T47D (cell line): ENCODE results near the gene MYO10.
"Not testable (repeated sequence)": the region's sequence is repeated elsewhere in the genome, so short reads cannot be mapped to it uniquely, and the experiment has no call there.

Source experiments
- DNase-seq, 2 experiments: peaks; one replicate each; pipeline versions ENCODE4 v3.0.0 to v3.0.0-alpha.2; 2011 to 2012; ENCODE audit warnings: low read depth in 1 of 2, low spot score in 1 of 2
- JUND ChIP-seq: IDR thresholded peaks from 2 replicates; pipeline ENCODE4 v1.6.1; 2012; ENCODE audit warnings: low read depth
- in situ Hi-C: cut with HindIII; loops from 2 replicates; pipeline ENCODE4 v1.10.0; 2016; ENCODE audit warnings: low sequenced_read_pairs, low pct_unique_long_range_greater_than_20kb

Gene MYO10

DNA sequence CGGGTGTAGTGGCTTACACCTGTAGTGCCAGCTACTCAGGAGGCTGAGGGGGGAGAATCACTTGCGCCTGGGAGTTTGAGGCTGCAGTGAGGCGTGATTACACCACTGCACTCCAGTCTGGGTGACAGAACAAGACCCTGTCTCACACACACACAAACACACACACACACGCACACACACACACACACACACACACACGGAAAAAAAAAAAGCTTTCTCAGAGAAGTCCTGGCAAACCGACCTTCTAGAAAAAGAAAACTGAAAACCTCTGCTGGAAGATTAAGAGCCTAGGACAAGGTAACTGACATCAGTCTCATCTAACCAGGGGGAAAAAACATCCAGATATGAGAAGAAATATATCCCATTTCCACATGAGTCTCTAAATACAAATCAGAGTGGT lies 178.9 kb downstream of the MYO10 start:
- no peak for TF ChIP-seq JUND
- DNase-seq: no peak
- in situ Hi-C loops: no loop called here

DNA sequence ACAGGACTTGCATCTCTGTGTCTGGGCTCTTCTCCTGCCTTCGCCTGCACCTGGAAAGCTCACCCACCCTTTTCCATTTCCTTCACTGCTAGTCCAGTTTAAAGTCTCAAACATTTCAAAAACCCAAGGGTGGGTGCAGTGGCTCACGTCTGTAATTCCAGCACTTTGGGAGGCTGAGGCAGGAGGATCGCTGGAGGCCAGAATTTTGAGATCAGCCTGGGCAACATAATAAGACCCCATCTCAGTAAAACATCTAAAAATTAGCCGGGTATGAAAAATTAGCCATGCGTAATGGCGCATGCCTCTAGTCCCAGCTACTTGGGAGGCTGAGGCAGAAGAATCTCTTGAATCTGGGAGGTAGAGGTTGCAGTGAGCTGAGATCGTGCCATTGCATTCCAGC lies 179.4 kb downstream of the MYO10 start:
- in situ Hi-C loops: no loop called here
- no peak for DNase-seq

DNA sequence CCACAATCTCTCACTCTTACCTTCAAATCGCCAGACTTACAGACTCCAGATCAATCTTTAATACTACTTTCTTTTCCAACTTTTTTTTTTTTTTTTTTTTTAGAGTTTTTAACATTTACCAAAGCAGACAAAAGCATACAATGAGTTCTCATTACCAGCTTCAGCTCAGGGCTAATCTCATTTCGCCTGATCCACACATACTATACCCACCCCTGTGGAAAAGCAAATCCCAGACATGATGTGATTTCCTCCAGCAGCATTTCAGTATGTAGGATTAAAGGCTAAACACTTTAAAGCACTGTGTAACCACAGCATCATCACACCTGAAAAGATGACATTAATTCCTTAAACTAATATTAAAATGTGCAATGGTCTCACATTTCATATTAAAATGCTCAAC lies 180.4 kb downstream of the MYO10 start:
- DNase-seq: no peak
- in situ Hi-C loops: no loop called here
- TF ChIP-seq JUND: no peak

More for the DNA sequence above, 179.4 kb downstream of the MYO10 start:
- TF ChIP-seq JUND: no peak

DNA sequence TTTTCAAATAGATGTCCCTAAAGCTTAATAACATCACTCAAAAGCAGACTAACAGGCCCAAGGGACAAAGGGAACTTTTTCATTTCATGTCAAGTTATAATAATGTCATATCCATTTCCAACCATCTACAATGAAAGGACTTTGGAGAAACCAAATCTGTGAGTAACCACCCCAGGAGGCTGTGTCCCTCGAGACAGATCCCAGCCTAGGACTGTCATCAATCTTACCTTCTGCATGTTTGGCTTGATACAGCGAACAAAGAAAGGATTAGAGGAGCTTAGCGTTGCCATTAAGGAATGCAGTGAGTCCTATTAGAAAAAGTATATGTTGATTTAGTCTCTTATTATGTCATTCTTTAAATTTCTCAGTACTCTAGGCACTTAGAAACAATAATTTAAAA lies 181.5 kb downstream of the MYO10 start:
- DNase-seq: no peak
- TF ChIP-seq JUND: no peak
- in situ Hi-C loops: no loop called here

DNA sequence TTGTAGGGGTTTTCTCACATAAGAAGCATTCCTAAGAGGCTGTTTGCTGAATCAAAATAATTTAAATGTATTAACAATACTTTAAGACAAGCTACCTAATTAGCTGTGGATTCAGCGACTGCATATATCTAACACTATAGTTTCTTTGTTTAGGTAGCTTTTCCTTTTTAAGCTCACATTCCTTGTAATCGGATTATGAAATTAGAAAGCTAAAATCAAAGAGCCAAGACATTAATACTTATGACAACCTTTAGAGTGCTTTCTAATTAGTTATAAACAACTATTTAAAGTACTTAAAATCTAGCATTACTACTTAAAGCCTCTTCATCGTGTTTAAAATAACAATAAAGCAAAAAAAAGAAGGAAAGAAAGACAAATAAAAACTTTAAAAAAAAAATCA lies 182.0 kb downstream of the MYO10 start:
- no peak for TF ChIP-seq JUND
- in situ Hi-C loops: no loop called here
- DNase-seq: no peak

DNA sequence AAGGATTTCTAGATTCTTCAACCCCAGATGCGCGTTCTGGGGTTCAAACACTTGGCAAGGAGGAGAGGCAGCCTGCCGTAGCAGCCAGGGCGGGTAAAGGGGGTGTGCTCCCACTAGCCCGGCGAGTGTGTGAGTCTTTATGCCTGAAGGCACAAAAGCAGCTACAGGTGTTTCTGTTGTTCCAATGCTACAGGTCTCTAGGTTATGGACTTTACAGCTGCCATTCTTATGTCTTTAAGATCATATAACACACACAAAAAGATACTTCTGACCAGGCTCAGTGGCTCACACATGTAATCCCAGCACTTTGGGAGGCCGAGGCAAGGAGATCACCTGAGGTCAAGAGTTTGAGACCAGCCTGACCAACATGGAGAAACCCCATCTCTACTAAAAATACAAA lies 185.6 kb downstream of the MYO10 start:
- no peak for DNase-seq
- no peak for TF ChIP-seq JUND
- in situ Hi-C loops: no loop called here

DNA sequence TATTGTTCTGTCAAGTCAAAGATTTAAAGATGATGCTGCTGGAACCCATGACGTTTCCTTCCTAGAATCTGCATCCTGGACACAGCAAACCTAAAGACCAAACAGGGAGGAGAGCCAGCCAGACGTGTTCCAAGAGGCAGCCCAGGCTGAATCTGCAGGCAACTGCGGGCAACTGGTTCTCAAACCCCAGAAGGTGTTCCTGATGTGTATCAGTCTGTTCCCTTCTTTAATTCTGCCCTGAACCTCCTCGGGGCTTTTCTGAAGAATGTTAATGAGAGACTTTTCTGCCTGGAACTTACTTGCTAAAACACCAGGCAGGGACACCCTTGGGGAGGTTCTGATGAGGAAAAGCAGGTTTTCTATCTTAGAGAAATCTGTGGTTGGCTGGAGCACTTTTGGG lies 186.5 kb downstream of the MYO10 start:
- no peak for TF ChIP-seq JUND
- peak in 1 of 2 experiments; percentile 76 for DNase-seq
- in situ Hi-C loops: no loop called here

DNA sequence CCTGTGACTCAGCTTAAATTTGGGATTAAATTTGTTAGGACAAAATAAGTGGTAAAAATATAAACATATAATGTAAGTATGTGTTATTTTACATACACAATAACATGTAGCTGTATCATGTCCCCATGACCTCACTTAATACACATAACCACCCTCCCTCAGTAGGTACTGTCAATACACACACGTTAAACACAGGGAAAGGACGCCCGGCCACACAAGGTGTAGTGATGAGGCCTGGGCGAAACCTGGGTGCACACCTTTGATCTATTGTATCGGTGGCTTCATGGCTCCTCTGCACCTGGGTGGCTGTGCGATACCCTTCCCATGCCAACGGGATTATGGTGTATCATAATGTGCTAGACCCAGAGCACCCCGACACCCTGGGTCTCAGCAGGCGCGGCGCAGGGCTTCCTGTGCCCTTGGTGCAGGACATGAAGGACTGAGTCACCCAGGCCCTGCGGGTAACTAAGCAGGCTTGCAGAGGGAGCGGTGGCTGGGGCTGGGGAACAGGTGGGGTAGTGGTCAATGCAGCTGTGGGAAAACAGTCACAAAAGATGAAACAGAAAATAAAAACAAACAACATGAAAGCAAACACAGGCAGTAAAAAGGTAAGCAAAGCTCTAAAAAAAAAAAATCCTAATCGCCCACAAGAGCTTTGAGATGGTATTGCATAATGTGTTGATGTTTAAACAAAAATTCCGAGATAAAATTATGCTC lies 191.8 kb downstream of the MYO10 start:
- peak in 1 of 2 experiments; percentile 33 for DNase-seq
- no peak for TF ChIP-seq JUND
- in situ Hi-C loops: no loop called here

DNA sequence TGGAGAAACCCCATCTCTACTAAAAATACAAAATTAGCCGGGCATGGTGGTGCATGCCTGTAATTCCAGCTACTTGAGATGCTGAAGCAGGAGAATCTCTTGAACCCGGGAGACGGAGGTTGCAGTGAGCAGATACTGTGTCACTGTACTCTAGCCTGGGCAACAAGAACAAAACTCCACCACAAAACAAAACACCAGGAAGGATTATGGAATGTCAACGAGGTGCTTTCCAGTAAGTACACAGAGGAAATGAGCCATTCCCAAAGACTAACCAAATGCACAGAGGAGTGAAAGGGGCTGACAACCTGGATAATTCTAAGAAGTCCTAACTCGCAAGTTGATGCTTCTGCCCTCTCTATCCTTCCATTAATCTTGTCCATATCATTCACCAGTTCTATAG lies 193.2 kb downstream of the MYO10 start:
- TF ChIP-seq JUND: no peak
- in situ Hi-C loops: no loop called here
- DNase-seq: no peak

DNA sequence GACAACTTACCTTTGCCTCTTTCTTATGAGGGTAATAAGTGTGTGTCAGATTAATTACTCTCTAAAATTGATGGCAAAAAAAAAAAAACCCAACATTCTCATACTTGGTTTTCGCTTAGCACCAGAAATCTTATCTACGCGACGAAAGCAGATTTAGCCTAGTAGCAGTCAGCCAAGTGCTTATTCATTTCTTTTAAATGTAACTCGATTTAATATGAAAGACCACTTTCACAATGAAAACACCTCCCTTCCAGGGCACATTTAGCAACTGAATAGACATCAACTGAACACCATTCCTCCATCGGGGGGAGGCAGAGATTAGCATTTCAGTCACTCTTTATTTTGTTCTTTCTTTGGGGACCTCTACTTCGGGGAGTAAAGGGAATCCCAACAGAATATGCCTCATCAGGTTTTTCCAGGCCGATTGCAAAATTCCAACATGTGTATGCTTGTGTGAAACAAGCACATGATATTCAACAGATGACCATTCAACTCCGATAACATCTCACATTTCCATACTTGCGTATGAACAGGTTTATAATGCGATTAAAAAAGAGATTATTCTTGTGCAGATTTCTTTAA lies 195.2 kb downstream of the MYO10 start:
- in situ Hi-C loops: no loop called here
- no peak for TF ChIP-seq JUND
- no peak for DNase-seq

DNA sequence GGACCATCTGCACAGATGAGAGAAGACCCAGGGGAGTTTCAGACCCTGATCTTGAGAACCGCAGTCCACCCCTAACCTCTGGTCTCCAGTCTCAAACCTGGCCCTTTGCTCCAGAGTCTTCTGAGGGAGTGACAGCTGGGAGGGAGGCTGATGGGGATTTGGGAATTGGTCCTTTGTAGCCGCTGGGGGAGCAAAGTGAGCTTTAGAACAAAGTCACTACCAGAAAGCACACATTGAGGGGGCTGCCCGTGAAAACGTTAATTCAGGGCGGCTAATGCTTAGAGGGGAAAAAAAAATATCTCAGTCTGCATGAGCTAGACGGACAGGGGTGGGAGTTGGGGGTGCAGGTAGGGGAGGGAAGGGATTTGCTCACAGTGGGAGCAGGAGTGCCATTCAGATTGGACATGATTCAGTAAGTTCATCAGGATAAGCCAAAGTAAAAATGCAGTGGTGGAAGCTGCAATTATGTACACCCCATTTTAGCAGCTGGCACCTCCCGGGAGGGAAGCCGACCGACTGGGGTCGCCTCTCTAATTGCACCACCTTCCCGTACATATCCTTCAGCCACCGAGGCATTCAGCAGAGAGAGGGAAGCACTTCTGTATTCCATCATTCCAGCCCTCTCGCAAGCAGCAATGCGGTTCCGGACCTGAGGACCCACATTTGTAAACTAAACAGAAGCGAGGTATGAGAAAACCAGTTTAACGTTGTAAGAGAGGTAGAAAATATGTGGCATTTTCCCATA lies 195.8 kb downstream of the MYO10 start:
- in situ Hi-C loops: no loop called here
- no peak for TF ChIP-seq JUND
- no peak for DNase-seq

DNA sequence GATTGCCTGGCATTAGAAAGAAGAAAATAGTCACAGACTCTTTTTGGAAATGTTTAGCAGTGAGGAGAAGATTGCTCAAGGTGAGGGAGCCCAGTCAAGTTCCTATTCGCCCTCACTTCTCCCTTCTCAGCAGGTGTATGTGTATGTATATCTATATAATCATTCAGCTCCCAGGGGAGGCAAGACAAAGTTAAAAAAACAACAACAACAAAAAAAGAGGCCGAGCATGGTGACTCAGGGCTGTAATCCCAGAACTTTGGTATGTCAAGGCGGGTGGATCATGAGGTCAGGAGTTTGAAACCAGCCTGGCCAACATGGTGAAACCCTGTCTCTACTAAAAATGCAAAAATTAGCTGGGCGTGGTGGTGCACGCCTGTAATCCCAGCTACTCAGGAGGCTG lies 197.7 kb downstream of the MYO10 start:
- in situ Hi-C loops, DNase-seq: not testable (repeated sequence)

DNA sequence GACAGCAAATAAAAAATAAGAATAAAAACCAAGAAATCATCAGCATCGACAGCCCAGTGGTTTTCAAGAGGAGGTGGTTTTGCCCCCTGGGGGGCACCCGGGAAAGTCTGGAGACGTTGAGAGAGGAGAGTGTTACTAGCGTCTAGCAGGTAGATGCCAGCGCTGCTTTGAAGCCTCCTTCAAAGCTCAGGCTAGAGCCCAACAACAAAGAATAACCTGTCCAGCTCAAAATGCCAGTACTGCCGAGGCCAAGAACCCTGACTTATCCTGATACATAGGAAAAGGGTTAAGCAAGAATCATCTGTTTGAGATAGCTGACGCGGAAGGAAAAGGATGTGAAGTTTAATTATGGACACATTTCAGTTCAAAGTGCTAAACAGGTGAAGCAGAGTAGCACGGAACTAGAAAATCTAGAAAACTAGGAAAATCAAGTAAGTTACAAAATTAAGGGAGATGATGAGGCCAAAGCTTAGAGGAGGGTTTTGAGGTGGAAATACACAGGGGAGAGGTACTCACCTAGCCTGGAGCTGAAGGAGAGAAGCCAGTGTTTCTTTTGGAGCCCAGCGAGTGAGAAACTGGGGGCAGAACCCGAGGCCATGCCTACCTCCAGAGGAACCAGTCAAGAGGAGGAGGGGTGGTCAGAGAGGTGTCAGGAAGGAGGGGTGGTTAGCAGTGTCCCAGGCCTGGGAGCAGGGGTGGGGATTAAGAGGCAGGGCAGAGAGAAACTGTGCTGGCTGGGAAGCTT lies 198.3 kb downstream of the MYO10 start:
- no peak for TF ChIP-seq JUND
- no peak for DNase-seq
- in situ Hi-C loops: no loop called here
